ELF-1 (cell line): ENCODE measurements around the gene LARP6.
A peak's percentile ranks its signal among the peaks of the same experiment; 100 is the strongest.
"Not testable (repeated sequence)": the region's sequence is repeated elsewhere in the genome, so short reads cannot be mapped to it uniquely, and the experiment has no call there.

ENCODE experiments used
- DNase-seq: peaks from one replicate; pipeline ENCODE4 v3.0.0-alpha.2; 2016; ENCODE audit warnings: low read depth, low spot score

LARP6 gene

GRCh38 chr15:70831094-70831911 lies 22.7 kb downstream of the LARP6 start:
- peak; percentile 7 for DNase-seq

DNA sequence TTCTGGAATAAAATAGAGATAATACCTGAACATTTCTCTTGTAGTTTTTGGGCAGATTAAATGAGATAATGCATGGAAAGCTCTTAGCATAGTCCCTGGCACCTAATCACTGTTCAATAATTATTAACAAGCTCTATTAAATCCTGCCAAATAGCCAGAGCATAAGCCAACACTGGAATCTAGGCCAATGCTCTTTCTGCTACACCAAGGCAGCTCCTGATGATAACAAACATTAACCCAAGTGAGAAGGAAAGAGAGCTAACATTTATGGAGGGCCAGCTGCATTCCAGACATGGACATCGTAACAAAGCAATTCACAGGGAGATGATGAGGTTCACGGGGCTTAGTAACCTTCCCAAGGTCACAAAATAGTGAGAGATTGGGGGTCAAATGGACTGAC lies 23.3 kb downstream of the LARP6 start:
- DNase-seq: no peak

DNA sequence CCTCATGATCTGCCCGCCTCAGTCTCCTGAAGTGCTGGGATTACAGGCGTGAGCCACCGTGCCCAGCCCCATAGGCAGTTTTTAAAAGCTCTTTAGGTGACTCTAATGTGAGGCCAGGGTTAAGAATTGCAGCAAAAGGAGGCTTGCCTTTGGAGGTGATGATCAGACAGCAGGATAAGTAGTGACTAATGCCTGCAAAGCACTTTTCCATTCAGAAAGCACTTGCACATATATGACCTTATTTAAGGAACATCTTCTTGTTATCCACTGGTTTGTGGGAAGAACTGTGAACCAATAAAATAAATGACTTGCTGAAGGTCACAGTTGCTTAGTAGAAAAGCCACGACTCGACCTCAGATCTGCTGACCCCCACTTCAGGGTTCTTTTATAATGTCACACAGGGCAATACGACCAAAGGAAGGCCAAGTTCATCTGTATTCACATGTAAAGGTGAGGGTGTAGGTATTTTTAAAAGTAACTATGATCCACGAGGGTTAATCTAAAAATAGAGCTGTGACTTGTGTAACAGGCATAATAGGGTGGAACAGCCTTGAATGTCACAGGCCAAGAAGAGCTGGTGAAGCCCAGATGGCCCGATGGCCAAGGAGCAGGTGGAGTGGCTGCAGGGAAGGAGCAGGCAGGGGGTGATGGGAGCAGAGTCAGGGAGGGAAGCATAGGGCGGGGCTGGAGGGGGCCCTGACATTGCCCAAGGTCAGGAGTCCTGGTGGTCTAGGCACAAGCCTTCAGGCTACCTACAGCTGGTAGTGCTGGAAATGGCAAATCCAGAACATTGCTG lies 24.4 kb downstream of the LARP6 start:
- no peak for DNase-seq

GRCh38 chr15:70827721-70828120 lies 26.2 kb downstream of the LARP6 start:
- no peak for DNase-seq

DNA sequence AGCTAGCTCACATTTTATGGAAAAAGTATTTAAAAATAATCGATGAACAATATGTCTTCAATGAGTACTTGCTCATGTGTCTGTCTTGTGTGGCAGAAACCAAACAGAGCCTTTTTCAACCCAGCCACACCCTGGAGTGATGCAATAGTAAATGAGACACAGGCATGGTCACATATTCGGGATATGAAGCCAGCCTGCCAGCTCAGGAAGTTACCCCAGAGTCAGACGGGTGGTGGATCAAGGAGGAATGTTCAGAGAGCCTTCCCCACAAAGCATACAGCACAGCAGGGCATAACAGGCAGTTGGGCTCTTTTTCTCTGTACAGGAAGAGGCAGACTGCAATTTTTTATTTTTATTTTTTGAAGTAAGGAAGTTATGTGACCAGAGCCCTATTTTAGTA lies 27.3 kb downstream of the LARP6 start:
- peak; percentile 11 for DNase-seq

DNA sequence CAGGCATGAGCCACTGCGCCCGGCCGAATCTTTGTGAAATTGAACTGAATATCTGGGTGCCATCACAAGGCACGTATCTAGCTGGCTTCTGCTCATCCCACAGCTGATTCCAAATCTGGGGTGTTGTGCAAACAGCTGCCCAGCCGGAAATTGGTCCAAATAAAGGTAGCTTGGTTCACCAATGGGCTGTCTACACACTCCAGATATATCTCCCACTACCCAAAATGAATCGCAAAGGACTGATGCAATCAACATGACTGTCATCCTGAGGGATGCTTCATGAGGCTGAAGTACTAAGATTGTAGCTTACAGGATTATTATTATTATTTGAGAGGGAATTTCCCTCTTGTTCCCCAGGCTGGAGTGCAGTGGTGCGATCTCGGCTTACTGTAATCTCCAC lies 28.1 kb downstream of the LARP6 start:
- no peak for DNase-seq

GRCh38 chr15:70823196-70823595 lies 30.8 kb downstream of the LARP6 start:
- DNase-seq: no peak

- DNase-seq: no peak
Observed at GRCh38 chr15:70820214-70820613, 33.7 kb downstream of the LARP6 start.

GRCh38 chr15:70818580-70818979 lies 35.4 kb downstream of the LARP6 start:
- DNase-seq: no peak

DNA sequence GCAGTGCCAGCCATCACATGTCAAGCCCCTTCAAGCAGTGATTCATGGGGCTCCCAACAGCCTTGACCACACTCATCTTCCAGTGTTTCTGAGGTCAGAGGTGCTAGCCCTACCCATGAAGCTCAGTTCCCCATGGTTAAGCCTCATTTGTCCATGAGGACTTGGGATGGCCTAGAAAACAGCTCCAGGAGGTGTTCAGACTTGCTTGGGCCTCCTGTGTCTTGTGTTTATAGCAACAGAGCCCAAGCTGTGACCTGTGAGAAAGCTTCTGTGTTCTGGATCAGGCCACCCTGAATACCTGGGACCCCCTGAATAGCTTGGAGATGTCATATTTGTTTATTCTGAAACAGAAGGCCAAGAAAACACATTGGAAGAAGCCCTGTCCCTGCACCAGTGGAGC lies 36.7 kb downstream of the LARP6 start:
- DNase-seq: no peak

- no peak for DNase-seq
Observed at GRCh38 chr15:70815604-70816003, 38.4 kb downstream of the LARP6 start.

- not testable (repeated sequence) for DNase-seq
Observed at GRCh38 chr15:70815011-70815410, 38.9 kb downstream of the LARP6 start.

- no peak for DNase-seq
Observed at GRCh38 chr15:70812827-70813364, 41.1 kb downstream of the LARP6 start.

- DNase-seq: no peak
Observed at GRCh38 chr15:70810916-70811578, 42.9 kb downstream of the LARP6 start.

DNA sequence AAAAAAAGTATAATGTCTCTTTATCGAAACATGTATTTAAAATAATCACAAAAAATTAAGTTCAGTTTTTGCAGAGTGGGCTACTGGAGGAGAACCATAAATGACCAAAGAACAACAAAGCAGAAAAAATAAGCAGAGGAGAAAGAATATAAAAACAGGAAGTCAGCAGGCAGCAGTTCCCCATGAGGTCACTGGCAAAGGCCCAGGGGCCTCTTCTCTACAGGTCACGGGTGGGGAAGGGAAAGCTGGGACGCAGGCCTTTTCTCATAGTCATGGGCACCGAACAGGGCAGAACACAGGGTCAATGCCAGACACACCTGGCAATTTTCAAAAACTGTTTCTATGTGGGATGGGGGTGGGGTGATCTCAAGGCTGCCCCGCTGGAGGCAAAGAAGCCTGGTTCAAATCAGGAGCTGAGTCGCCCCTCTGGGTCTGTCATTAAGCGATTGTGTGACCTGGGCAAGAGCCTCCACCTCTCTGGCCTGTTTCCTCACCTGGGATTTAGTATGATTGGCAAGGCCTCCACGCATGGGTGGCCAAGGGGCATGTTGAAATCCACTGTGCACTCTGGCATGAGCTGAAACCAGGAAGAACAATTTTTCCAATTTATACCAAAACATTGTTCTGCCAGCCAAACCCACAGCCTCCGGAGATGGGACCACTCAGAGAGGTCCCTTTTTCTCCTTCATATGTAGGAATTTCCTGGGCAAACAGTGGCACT lies 46.8 kb downstream of the LARP6 start:
- no peak for DNase-seq

DNA sequence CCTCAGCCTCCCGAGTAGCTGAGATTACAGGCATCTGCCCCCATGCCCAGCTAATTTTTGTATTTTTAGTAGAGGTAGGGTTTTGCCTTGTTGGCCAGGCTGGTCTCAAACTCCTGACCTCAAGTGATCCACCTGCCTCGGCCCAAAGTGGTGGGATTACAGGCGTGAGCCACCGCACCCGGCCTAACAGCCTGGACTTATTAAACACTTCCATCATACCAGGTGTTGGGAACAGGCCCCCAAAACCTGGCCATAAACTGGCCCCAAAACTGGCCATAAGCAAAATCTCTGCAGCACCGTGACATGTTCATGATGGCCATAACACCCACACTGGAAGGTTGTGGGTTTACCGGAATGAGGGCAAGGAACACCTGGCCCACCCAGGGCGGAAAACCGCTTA lies 49.6 kb downstream of the LARP6 start:
- not testable (repeated sequence) for DNase-seq

DNA sequence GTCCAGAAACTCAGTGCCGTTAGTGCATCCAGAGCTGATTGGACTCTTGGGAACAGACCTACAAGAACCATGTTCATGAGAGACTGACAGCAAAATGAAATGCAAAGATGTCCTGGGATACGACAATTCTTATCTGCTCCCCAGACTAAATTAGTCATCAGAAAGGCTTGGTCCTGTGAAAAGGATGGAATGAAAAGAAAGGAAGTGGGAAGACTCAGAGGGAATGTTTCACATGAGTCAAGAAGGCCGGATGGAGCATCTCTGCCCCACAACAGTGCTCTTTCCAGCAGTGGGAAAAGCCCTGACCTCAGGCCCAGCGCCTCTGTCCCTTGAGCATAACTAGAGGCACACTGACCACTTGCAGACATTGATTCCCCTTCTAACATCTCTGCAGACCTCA lies 51.3 kb downstream of the LARP6 start:
- no peak for DNase-seq

DNA sequence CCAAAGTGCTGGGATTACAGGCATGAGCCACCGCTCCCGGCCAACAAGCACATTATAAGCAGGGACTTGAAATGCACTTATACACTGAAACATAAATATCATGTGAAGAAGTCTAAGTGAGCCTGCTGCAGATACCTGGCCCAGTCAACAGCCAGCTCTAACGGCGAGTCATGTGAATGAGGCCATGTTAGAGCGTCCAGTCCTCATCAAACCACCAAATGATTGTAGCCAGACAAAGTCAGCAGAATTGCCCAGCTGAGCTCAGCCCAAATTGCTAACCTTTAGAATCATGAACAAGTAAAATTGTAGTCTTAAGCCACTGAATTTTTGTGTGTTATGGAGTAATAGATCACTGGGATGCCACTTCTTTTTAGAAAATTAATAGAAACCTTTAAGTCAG lies 52.8 kb downstream of the LARP6 start:
- no peak for DNase-seq

GRCh38 chr15:70799667-70800450 lies 54.1 kb downstream of the LARP6 start:
- no peak for DNase-seq

- no peak for DNase-seq
Observed at GRCh38 chr15:70797464-70797863, 56.5 kb downstream of the LARP6 start.
